ENCODE measurements around the gene MYH9.
A peak's percentile ranks its signal among the peaks of the same experiment; 100 is the strongest.
"Not testable (repeated sequence)": the region's sequence is repeated elsewhere in the genome, so short reads cannot be mapped to it uniquely, and the experiment has no call there.

The MYH9 gene

GRCh38 chr22:36413022-36413775 lies 25.4 kb upstream of the MYH9 start:
- DNase-seq (ENCODE audit: low spot score) = no peak

DNA sequence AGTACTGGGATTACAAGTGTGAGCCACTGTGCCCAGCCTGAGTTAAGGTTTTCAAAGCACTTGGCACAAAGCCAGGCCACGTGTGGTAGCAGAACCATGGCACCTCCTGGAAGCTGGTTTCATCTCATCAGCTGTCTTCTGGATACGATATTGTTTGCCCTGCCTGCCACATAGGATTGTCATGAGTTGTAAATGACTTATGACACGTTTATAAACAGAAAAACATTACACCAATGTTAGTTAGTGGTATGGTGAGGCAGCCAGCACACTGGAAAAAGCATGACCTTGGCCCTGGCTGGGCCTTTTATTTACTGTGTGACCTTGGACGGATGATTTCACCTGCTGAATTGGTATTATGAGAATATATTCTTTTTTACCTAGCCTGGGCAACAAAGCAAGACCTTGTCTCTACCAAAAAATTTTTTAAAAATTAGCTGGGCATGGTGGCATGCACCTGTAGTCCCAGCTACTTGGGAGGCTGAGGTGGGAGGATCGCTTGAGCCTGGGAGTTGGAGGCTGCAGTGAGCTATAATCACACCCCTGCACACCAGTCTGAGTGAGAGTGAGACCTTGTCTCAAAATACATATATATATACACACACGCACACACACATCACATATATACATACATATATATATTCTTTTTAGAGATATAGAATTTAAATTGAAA lies 24.0 kb upstream of the MYH9 start:
- DNase-seq (ENCODE audit: low spot score) = no peak

DNA sequence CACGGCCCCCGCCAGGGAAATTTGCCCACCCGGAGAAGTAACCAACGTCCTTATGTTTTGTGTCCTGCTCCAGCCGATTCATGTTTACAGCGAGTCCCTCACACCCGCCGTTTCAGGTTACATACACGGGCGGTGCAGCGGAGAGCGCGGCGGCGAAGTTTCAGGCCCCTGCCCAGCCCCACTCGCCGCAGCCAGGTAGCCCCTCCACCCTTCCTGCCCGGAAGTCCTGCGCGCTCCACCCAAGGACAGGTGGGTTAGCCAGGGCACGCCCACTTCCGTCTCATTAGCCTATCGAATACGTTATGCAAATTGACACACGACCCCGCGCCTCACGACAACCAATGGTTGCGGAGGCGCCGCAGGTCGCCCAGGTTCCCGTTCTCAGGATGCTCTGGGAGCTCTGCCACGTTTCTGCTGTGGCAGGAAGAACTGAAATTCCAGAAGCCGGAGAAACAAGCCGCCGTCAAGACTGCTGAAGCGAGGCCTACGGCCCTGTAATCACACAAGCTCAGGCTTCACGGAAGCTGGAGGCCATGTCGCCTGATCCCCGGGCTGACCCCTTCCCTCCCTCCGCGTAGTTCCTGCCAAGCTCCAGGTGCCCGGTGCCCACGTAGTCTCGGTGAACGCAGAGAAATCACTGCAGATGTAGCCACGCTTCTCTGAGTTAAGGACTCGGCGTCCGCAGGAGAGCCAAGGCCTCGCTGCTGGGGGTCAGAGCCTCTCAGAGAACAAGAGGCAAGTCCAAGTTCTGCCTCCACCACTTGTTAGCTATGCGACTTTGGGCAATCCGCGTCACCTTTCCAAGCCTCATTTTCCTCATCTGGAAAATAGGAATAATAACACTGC lies 22.4 kb upstream of the MYH9 start:
- peak; percentile 29 for DNase-seq (ENCODE audit: low spot score)

DNA sequence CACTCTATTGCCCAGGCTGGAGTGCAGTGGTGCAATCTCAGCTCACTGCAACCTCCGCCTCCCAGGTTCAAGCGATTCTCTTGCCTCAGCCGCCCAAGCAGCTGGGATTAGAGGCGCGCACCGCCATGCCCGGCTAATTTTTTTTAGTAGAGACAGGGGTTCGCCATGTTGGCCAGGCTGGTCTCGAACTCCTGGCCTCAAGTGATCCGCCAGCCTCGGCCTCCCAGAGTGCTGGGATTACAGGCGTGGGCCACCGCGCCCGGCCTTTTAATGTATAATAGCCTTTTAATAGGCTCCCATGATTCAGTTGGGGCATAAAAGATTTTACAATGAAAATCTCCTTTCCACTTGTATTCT lies 21.8 kb upstream of the MYH9 start:
- DNase-seq (ENCODE audit: low spot score) = not testable (repeated sequence)

- no peak for DNase-seq (ENCODE audit: low spot score)
These were observed 21.3 kb upstream of the MYH9 start for GRCh38 chr22:36409056-36409455.

DNA sequence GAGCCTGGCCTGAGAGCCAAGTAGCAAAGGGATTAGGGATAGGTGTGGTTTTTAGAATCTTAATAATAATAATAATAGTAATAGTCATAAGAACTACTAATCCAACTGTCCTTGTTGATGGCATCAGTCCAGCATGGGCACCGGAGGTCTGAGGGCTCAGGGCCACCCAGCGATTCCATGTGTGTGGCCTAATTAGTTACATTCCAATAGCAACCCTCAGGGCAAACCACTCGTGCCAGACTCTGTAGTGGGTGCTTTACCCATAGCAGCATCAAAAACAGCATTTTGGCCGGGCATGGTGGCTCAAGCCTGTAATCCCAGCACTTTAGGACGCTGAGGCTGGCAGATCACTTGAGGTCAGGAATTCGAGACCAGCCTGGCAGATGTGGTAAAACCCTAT lies 19.0 kb upstream of the MYH9 start:
- no peak for DNase-seq (ENCODE audit: low spot score)

- peak; percentile 13 for DNase-seq (ENCODE audit: low spot score)
These were observed 18.1 kb upstream of the MYH9 start for GRCh38 chr22:36405671-36406538.

GRCh38 chr22:36405221-36405661 lies 17.5 kb upstream of the MYH9 start:
- no peak for DNase-seq (ENCODE audit: low spot score)

DNA sequence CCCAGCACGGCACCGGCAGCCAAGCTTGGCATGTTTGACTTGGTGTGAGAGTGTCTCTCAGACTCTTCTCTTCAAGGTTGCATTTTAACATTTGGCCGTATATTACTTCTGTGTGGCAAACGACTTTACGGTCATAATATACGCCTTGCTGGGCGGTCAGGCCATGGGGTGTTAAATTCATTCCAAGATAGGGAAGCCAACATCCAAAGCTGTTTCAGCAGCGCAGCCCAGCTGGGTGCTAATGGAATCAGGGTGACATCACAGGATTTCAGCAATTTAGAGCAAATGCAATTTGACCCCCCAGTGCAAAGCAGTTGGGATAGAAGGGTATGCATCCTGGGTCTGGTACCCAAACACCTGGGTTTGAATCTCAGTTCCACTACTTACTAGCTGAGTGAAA lies 16.7 kb upstream of the MYH9 start:
- no peak for DNase-seq (ENCODE audit: low spot score)

- DNase-seq (ENCODE audit: low spot score) = no peak
These were observed 11.7 kb upstream of the MYH9 start for GRCh38 chr22:36399472-36399778.

- DNase-seq (ENCODE audit: low spot score) = no peak
These were observed 11.1 kb upstream of the MYH9 start for GRCh38 chr22:36398601-36399471.

DNA sequence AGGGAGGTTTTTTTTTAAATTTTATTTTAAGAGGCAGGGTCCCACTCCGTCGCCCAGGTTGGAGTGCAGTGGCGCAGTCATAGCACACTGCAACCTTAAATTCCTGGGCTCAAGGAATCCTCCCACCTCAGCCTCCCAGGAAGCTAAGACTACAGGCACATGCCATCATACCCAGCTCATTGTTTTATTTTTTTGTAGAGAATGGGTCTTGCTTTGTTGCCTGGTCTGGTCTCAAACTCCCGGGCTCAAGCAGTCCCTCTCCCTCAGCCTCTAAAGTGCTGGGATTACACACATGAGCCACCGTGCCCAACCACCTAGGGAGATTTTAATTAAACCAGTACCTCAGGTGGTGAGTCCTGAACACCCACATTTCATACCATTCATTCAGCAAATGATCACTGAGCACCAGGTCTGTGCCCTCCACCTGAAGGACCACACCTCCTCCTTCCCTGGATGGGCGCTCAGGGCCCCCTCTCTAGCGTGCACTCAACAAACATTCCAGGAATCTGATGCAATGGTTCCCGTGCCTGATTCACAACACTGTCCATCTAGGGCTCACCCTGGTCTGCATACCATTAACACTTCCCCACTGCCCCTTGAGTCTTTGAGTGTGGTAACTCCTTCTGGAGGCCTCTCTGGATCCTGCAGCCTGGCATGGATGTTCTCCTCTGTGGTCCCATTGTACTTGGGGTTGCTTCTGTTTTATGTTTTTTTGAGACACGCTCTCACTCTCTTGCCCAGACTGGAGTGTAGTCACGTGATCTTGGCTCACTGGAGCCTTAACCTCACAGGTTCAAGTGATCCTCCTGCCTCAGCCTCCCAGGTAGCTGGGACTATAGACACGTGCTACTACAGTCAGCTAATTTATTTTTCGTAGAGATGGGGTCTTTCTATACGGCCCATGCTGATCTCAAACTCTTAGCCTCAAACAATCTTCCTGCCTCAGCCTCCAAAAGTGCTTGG lies 9.6 kb upstream of the MYH9 start:
- no peak for DNase-seq (ENCODE audit: low spot score)

DNA sequence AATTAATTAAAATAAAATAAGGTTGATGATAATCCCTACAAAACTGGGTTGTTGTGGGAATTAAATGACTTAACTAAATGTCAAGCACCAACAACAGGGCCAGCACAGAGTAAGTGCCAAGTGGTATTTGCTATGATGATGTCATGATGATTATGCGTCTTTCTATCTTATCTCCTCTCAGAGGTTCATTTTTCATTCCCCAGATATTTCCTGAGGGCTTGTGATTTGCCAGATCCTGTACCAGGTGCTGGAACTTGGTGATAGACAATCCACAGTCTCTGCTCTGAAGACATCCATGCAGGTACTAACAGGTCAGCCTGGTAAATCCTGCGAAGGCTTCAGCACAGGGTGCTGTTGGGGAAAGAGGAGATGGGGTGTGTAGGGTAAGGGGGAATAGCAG lies 8.1 kb upstream of the MYH9 start:
- DNase-seq (ENCODE audit: low spot score) = no peak

- no peak for DNase-seq (ENCODE audit: low spot score)
These were observed 7.5 kb upstream of the MYH9 start for GRCh38 chr22:36395055-36395849.

- no peak for DNase-seq (ENCODE audit: low spot score)
These were observed 3.9 kb upstream of the MYH9 start for GRCh38 chr22:36391638-36392037.

- DNase-seq (ENCODE audit: low spot score) = not testable (repeated sequence)
These were observed 1.4 kb upstream of the MYH9 start for GRCh38 chr22:36389122-36389521.

- DNase-seq (ENCODE audit: low spot score) = no peak
These were observed 133 bp downstream of the MYH9 start for GRCh38 chr22:36387709-36387958.

DNA sequence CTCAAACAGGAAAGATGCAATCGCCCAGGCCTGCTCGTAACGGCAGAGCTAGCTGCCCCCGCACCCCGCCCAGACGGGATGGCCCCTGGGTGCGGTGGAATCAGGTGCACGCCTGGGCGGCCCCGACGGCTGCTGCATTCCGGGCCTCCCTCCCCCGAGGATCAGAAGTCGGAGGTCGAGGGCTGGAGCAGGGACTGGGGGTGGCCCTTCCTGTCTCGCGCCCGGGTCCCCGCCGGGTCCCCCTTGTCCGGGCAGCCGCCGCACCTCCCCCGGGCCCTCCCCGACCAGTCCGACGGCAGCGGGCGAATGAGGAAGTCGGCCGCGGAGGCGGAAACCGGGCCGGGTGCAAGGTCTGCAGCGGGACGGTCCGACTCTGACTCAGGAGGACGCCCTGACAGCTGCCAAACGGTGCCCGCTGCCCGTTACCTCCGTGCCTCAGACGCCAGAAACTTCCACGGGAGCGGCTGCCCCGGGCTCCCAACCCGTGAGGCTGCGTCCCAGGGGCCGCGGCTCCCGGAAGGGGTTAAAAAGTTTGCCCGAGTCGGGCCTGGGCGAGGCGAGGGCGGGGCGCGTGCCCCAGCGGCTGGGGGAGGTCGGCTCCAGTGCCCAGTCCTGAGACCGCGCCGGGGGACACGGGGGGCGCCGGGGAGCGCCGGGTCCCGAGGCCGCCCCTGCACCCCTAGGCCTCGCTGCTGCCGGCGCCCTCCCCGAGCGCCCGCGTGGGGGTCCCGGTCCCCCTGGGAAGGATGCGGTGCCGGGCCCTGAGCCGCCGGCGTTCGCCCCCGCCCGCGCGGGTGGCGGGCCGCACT lies 663 bp downstream of the MYH9 start:
- no peak for DNase-seq (ENCODE audit: low spot score)

Data from pons (tissue), 1 donor.